H1 (cell line): ENCODE data around the gene TEX9. TPM values are rescaled to one million over a fixed set of nuclear protein-coding genes. Genes with fewer than 3 reads are reported as not detected.

Source experiments
- CTCF ChIA-PET: fragments of 300-600 bp; sonication (Branson Sonifier 250); formaldehyde crosslinking; loops from one replicate; lab custom pipeline; 2021; ENCODE audit not compliant: partially characterized antibody; lab: Charles Lee
- POLR2A ChIA-PET: fragments of 300-600 bp; sonication (Branson Sonifier 250); formaldehyde crosslinking; loops from one replicate; lab custom pipeline; 2021; ENCODE audit warnings: inconsistent platforms; ENCODE audit not compliant: partially characterized antibody; lab: Charles Lee
- DNase-seq, 2 experiments: peaks; one replicate each; pipeline versions ENCODE4 v3.0.0 to v3.0.0-alpha.2; 2010 to 2022; ENCODE audit warnings: low spot score in 2 of 2, low read depth in 1 of 2, mixed read lengths in 1 of 2
- FAIRE-seq: peaks from 2 replicates; lab custom pipeline; 2011; peaks lifted over from hg19 to GRCh38; lab: Jason Lieb, UNC
- H2AFZ ChIP-seq: 2 replicates; pipeline ENCODE4 v1.8.1; 2012; ENCODE audit warnings: low read length, inconsistent platforms
- H2AK5ac ChIP-seq: 2 replicates; pipeline ENCODE4 v1.6.1; 2013; ENCODE audit warnings: low read depth, low read length
- H2BK120ac ChIP-seq: replicated peaks from 2 replicates; pipeline ENCODE3; 2013; ENCODE audit warnings: low read depth, low read length, inconsistent platforms
- H2BK12ac ChIP-seq: 2 replicates; pipeline ENCODE4 v1.6.1; 2013; ENCODE audit warnings: low read depth, low read length
- H2BK15ac ChIP-seq: 2 replicates; pipeline ENCODE4 v1.6.1; 2013; ENCODE audit warnings: low read length
- H2BK20ac ChIP-seq: 2 replicates; pipeline ENCODE4 v1.6.1; 2013; ENCODE audit warnings: low read length
- H2BK5ac ChIP-seq: 2 replicates; pipeline ENCODE4 v1.6.1; 2013; ENCODE audit warnings: low read depth, low read length
- H3K14ac ChIP-seq: 2 replicates; pipeline ENCODE4 v1.6.1; 2013; ENCODE audit warnings: inconsistent platforms; ENCODE audit not compliant: insufficient read length
- H3K18ac ChIP-seq: 2 replicates; pipeline ENCODE4 v1.6.1; 2013; ENCODE audit warnings: low read length; ENCODE audit errors: extremely low read depth
- H3K23ac ChIP-seq: 2 replicates; pipeline ENCODE4 v1.6.1; 2013; ENCODE audit warnings: inconsistent platforms; ENCODE audit not compliant: insufficient read length
- H3K23me2 ChIP-seq: 2 replicates; pipeline ENCODE4 v1.6.1; 2013; ENCODE audit warnings: low read depth, low read length
- H3K27ac ChIP-seq: 2 replicates; pipeline ENCODE4 v1.6.1; 2011; ENCODE audit warnings: low read depth, low read length, inconsistent platforms
- H3K27me3 ChIP-seq, 4 experiments: replicated peaks in 1 of 4; 1 replicate in 1 of 4; 2 replicates in 3 of 4; pipeline versions ENCODE4 v1.6.1 to v1.8.1; 2011 to 2013; ENCODE audit warnings: low read length in 3 of 4, mild to moderate bottlenecking in 3 of 4, inconsistent platforms in 2 of 4, mixed read lengths in 2 of 4, moderate library complexity in 1 of 4; ENCODE audit not compliant: control insufficient read depth in 3 of 4, insufficient read depth in 3 of 4; ENCODE audit errors: extremely low read depth in 1 of 4
- H3K36me3 ChIP-seq, 4 experiments: 2 replicates each; pipeline versions ENCODE4 v1.6.1 to v1.8.1; 2011 to 2013; ENCODE audit warnings: mild to moderate bottlenecking in 4 of 4, low read length in 3 of 4, moderate library complexity in 2 of 4, control low read depth in 1 of 4, inconsistent platforms in 1 of 4; ENCODE audit not compliant: insufficient read depth in 4 of 4, control insufficient read depth in 2 of 4
- H3K4ac ChIP-seq: replicated peaks from 2 replicates; pipeline ENCODE3; 2013; ENCODE audit warnings: low read length, low read depth, mixed read lengths, inconsistent platforms; ENCODE audit not compliant: insufficient read length
- H3K4me1 ChIP-seq, 4 experiments: replicated peaks in 1 of 4; 1 replicate in 1 of 4; 2 replicates in 3 of 4; pipeline versions ENCODE4 v1.6.1 to v1.8.1; 2011 to 2013; ENCODE audit warnings: low read length in 3 of 4, inconsistent platforms in 2 of 4, mixed read lengths in 1 of 4; ENCODE audit not compliant: insufficient read depth in 4 of 4, control insufficient read depth in 3 of 4
- H3K4me2 ChIP-seq, 2 experiments: 2 replicates each; pipeline versions ENCODE4 v1.6.1 to v1.8.1; 2011 to 2013; ENCODE audit warnings: low read depth in 2 of 2, low read length in 2 of 2, control low read depth in 1 of 2, inconsistent platforms in 1 of 2, mild to moderate bottlenecking in 1 of 2; ENCODE audit not compliant: insufficient read depth in 1 of 2
- H3K4me3 ChIP-seq, 4 experiments: fragments of 200-600, 300-600 bp in 1 of 4; sonication (generic), shearing (Covaris generic), sonication (Bioruptor Twin) in 1 of 4; 2 replicates each; pipeline versions ENCODE4 v1.5.1 to v1.8.1; 2011 to 2016; ENCODE audit warnings: low read length in 4 of 4, low read depth in 3 of 4, control low read depth in 2 of 4, inconsistent platforms in 2 of 4, mild to moderate bottlenecking in 2 of 4, mixed read lengths in 1 of 4, moderate library complexity in 1 of 4; ENCODE audit not compliant: insufficient read depth in 2 of 4; ENCODE audit errors: extremely low read depth in 1 of 4
- H3K56ac ChIP-seq: replicated peaks from 2 replicates; pipeline ENCODE3; 2013; ENCODE audit warnings: low read depth, mild to moderate bottlenecking, mixed read lengths, low read length, inconsistent platforms; ENCODE audit not compliant: insufficient read length
- H3K79me1 ChIP-seq: 2 replicates; pipeline ENCODE4 v1.6.1; 2013; ENCODE audit warnings: low read depth, low read length, control low read depth
- H3K79me2 ChIP-seq, 2 experiments: 2 replicates each; pipeline versions ENCODE4 v1.6.1 to v1.8.1; 2012 to 2013; ENCODE audit warnings: low read length in 2 of 2, mild to moderate bottlenecking in 2 of 2, inconsistent platforms in 1 of 2; ENCODE audit not compliant: insufficient read depth in 2 of 2, control insufficient read depth in 1 of 2
- H3K9ac ChIP-seq, 4 experiments: replicated peaks in 1 of 4; 1 replicate in 1 of 4; 2 replicates in 3 of 4; pipeline versions ENCODE4 v1.6.1 to v1.8.1; 2011 to 2013; ENCODE audit warnings: low read depth in 3 of 4, low read length in 3 of 4, control low read depth in 2 of 4, mild to moderate bottlenecking in 2 of 4, moderate library complexity in 2 of 4, inconsistent platforms in 1 of 4; ENCODE audit errors: extremely low read depth in 1 of 4
- H3K9me3 ChIP-seq, 2 experiments: 2 replicates each; pipeline versions ENCODE4 v1.6.1 to v1.8.1; 2012 to 2013; ENCODE audit warnings: mild to moderate bottlenecking in 2 of 2, moderate library complexity in 2 of 2, control low read depth in 1 of 2, inconsistent platforms in 1 of 2, low read depth in 1 of 2, low read length in 1 of 2, mixed read lengths in 1 of 2; ENCODE audit not compliant: insufficient read depth in 2 of 2
- H4K20me1 ChIP-seq, 2 experiments: replicated peaks in 1 of 2; 2 replicates each; pipeline versions ENCODE3 to v1.8.1; 2011 to 2013; ENCODE audit warnings: inconsistent platforms in 2 of 2, low read length in 2 of 2, mild to moderate bottlenecking in 1 of 2; ENCODE audit not compliant: insufficient read depth in 2 of 2, control insufficient read depth in 1 of 2
- H4K5ac ChIP-seq: 2 replicates; pipeline ENCODE4 v1.6.1; 2013; ENCODE audit warnings: low read length, low read depth, mixed read lengths, inconsistent platforms; ENCODE audit not compliant: insufficient read length
- H4K8ac ChIP-seq: 2 replicates; pipeline ENCODE4 v1.8.0; 2013; ENCODE audit warnings: mild to moderate bottlenecking, moderate library complexity, low read length, inconsistent platforms; ENCODE audit not compliant: insufficient read depth; ENCODE audit errors: extremely low read depth
- H4K91ac ChIP-seq: replicated peaks from 2 replicates; pipeline ENCODE3; 2013; ENCODE audit warnings: low read length, mixed read lengths, inconsistent platforms; ENCODE audit not compliant: insufficient read length
- ASH2L ChIP-seq: fragments of 200-600, 300-600 bp; sonication (generic); IDR thresholded peaks from one replicate; pipeline ENCODE4 v1.7.1; 2017; ENCODE audit warnings: low read length
- BACH1 ChIP-seq: IDR thresholded peaks from 2 replicates; pipeline ENCODE4 v1.6.1; 2012; ENCODE audit warnings: low read length, improper control_type of control experiment
- FOSL1 ChIP-seq: IDR thresholded peaks from 2 replicates; pipeline ENCODE4 v1.6.1; 2011; ENCODE audit warnings: mild to moderate bottlenecking, low read depth, low read length, moderate library complexity; ENCODE audit not compliant: insufficient read depth
- JUND ChIP-seq: IDR thresholded peaks from 2 replicates; pipeline ENCODE4 v1.6.1; 2011; ENCODE audit warnings: mild to moderate bottlenecking, improper control_type of control experiment, low read length
- NRF1 ChIP-seq: IDR thresholded peaks from 2 replicates; pipeline ENCODE4 v1.6.1; 2011; ENCODE audit warnings: mild to moderate bottlenecking, low read depth, low read length, improper control_type of control experiment
- PHF8 ChIP-seq: fragments of 200-600 bp; sonication (generic); conservative IDR thresholded peaks from 2 replicates; pipeline ENCODE4 v1.7.1; 2012; ENCODE audit warnings: low read depth, mild to moderate bottlenecking, inconsistent platforms, low read length, moderate library complexity
- RFX5 ChIP-seq: IDR thresholded peaks from 2 replicates; pipeline ENCODE4 v1.6.1; 2011; ENCODE audit warnings: low read depth, low read length, improper control_type of control experiment, borderline replicate concordance
- SIRT6 ChIP-seq: IDR thresholded peaks from one replicate; pipeline ENCODE4 v1.7.1; 2012; ENCODE audit warnings: low read length, inconsistent platforms
- SP1 ChIP-seq: IDR thresholded peaks from 2 replicates; pipeline ENCODE4 v1.6.1; 2011; ENCODE audit warnings: low read depth, low read length
- SUZ12 ChIP-seq: fragments of 200-600 bp; sonication (generic); IDR thresholded peaks from 2 replicates; pipeline ENCODE4 v1.6.1; 2012; ENCODE audit warnings: mild to moderate bottlenecking, inconsistent platforms, low read length, moderate library complexity, mixed read lengths
- TBP ChIP-seq: IDR thresholded peaks from 2 replicates; pipeline ENCODE4 v1.6.1; 2011; ENCODE audit warnings: low read depth, low read length, improper control_type of control experiment
- WGBS, 2 experiments: shearing (Covaris generic) in 1 of 2; methylation state at CpG; one replicate each; pipeline versions ENCODE4 v1.1.6 to v1.1.7; 2013 to 2015; ENCODE audit warnings: low lambda C conversion rate in 2 of 2, mixed read lengths in 2 of 2, inconsistent platforms in 1 of 2, low coverage in 1 of 2, missing lambda C conversion rate in 1 of 2; ENCODE audit not compliant: insufficient replicate concordance in 2 of 2, insufficient coverage in 1 of 2, insufficient read length in 1 of 2; ENCODE audit errors: extremely low coverage in 1 of 2, missing lambda C conversion rate in 1 of 2; 5-methylcytosine and 5-hydroxymethylcytosine counted together
- polyA plus RNA-seq, 7 experiments: library from polyadenylated mRNA; depleted of rRNA in 3 of 7; stranded (reverse) in 5 of 7; unstranded in 2 of 7; fragments of >200 nt in 5 of 7; fragments of 200-250 nt in 2 of 7; gene quantifications; 1 replicate in 5 of 7; 2 replicates in 1 of 7; 4 replicates in 1 of 7; pipeline versions ENCODE4 v1.2.1 to v1.2.3, GENCODE V29; 2011 to 2013; ENCODE audit warnings: missing spikeins in 2 of 7, mixed read lengths in 2 of 7
- total RNA-seq: library from RNA; stranded (reverse); fragmentation: NEBNext Ultra II Directional; extraction: Animal tissue kit (Norgen Biotek cat#: 25700); gene quantifications from 2 replicates; pipeline ENCODE4 v1.2.1, GENCODE V29; 2021

TEX9 gene
- total and polyA plus RNA-seq, 2 of the 8 experiments (the other 6 are each of a cell fraction or from before 2014, with no cell fraction given), result 3.4 to 12.3 TPM

DNA sequence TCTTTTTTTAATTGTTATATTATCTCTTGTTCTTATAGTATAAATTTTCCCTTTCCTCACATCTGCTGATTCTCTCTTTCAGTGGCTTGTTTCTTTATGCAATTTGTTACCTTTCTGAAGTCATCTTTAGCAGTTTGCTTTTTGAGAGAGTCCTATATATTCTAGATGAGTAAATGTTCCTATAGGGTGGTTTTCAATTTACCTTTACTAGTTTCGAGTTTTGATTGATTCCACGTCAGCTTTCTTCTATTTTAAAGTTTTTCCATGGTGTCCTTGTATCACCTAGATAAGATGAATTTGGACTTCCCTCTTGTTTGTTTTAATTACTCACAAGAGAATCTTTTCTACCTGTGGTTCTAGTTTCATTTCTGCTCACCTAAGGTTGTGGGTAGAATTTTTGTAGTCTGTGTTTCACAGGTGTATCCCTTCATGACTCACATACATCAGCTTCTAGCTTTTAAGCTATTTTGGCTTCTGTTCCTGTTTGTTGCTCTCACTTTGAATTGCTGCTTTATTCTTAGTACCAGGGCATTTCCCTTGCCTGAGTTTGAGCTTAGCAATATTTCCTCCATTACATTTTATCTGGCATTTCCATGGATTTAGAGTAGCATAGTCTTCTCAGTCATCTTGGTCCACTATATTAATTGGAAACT lies 6.4 kb downstream of the TEX9 start:
- no peak for FAIRE-seq
- CTCF ChIA-PET, result interaction anchor here (0.8 to 1.6 kb wide), 2 partner anchors 58 to 123 kb away, joined by 3 to 4 read pairs; no protein-coding TSS in a partner anchor
- no peak for DNase-seq
- Histone ChIP-seq H3K9ac (no peak overlapping the region), H3K27ac (no peak overlapping the region), H3K56ac (no peak overlapping the region), H3K4me2 (no peak overlapping the region), H2AFZ (no peak overlapping the region), H4K20me1 (no peaks in the 10 kb centered on the region), H3K18ac (no peak overlapping the region), H2BK120ac (no peak overlapping the region), H3K4me1 (no peaks in the 10 kb centered on the region), H3K36me3 (no peaks in the 10 kb centered on the region), H3K79me1 (no peaks in the 10 kb centered on the region; the same call in 1 of the 2 replicates), H3K4me3 (no peak overlapping the region), H3K79me2 (peaks cover 0 to 11% of the 10 kb centered on the region in 2 experiments; a peak in 1 of 4 replicates), H3K9me3 (no peaks in the 10 kb centered on the region), H3K14ac (no peak overlapping the region), H2BK5ac (no peak overlapping the region), H3K23ac (no peak overlapping the region), H2AK5ac (no peak overlapping the region), H4K91ac (no peak overlapping the region), H2BK12ac (no peak overlapping the region), H3K4ac (no peak overlapping the region), H2BK20ac (no peak overlapping the region), H4K5ac (no peak overlapping the region), H3K23me2 (no peaks in the 10 kb centered on the region), H3K27me3 (no peaks in the 10 kb centered on the region), H4K8ac (no peak overlapping the region), H2BK15ac (no peak overlapping the region)
- POLR2A ChIA-PET, result no interaction called here
- 91% methylated on average over 2 of the region's 2 CpGs; no CpG with 5 or more reads in 1 of the 2 experiments for WGBS, 2 experiments
- TF ChIP-seq RFX5 (no peak), FOSL1 (no peak), JUND (no peak), TBP (no peak), ASH2L (no peak), BACH1 (no peak), SIRT6 (no peak), PHF8 (no peak), SP1 (no peak), NRF1 (no peak), SUZ12 (no peak)
